Measurements from ENCODE around the gene ATP6V1C2.

GRCh38 chr2:10787176-10787968 lies 65.9 kb downstream of the ATP6V1C2 start:
- TF ChIP-seq, protein P1, sequence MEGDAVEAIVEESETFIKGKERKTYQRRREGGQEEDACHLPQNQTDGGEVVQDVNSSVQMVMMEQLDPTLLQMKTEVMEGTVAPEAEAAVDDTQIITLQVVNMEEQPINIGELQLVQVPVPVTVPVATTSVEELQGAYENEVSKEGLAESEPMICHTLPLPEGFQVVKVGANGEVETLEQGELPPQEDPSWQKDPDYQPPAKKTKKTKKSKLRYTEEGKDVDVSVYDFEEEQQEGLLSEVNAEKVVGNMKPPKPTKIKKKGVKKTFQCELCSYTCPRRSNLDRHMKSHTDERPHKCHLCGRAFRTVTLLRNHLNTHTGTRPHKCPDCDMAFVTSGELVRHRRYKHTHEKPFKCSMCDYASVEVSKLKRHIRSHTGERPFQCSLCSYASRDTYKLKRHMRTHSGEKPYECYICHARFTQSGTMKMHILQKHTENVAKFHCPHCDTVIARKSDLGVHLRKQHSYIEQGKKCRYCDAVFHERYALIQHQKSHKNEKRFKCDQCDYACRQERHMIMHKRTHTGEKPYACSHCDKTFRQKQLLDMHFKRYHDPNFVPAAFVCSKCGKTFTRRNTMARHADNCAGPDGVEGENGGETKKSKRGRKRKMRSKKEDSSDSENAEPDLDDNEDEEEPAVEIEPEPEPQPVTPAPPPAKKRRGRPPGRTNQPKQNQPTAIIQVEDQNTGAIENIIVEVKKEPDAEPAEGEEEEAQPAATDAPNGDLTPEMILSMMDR (IDR thresholded peaks at IDR 0.05): peak in 3 of 6 experiments; percentile 14 to 29 (median 18)
- no peak for TF ChIP-seq POLR2A (IDR thresholded peaks at IDR 0.05)
